Embryonic facial prominence (tissue), 1 donor: Measurements from ENCODE around the gene PPP6R3.
"Not testable (repeated sequence)": the region's sequence is repeated elsewhere in the genome, so short reads cannot be mapped to it uniquely, and the experiment has no call there.

ENCODE experiments used
- DNase-seq: peaks from one replicate; pipeline ENCODE4 v3.0.0-alpha.2; 2016; ENCODE audit errors: extremely low spot score

The PPP6R3 gene

DNA sequence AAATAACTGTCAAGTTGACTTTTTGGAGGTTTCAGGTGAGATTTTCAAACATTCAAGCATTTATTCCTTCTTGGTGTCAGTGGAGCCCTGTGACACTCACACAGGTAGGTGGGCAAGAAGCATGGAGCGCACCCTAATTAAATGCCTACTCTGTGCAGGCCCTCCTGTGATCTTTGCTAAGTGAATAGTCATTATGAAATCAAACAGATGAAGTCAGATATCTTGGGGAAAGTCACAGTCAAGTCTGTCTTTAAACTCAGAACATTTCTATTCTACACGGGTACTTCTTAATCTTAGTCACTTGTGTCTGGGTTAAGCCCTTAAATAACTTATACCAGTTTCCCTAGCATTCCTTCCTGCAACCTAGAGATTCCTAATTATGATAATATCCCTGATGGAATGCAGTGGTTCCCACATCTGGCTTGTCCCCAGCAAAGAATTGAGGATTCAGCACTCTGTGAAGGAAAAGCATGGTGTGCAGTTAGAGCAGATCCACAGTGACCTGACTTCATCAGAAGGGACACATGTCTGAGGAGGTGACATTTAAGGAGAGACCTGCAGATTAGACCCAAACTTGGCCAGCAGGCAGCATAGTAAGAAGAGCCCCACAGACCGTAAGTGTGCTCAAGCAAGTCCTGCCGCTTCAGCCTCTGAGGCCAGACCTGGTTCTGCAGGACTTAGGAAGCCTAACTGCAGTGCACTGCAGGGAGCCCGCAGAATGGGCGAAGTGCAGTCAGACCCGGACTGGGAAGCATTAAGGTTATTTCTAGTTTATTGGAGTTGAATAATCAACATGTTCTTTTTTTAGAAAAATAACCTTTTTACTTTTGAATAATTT is 138.5 kb downstream of the PPP6R3 start:
- DNase-seq, result no peak

DNA sequence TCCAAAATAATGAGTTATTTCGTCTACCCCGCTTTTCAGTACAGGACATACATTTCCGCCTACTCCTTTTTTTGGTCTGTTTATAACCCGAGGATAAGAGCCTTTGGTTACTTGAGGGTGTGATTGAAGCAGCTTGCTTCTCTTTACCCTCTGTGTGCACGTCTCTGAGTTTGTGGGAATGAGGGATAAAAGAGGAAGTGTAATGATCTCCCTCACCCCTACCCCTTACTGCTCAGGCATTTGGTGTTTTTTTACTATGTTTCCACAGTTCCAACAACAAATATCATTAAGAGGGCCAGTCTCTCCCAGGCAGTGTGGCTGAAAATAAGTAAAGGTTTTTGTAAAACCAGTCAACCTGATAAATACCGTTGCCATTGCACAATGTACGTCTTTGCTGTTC is 140.6 kb downstream of the PPP6R3 start:
- no peak for DNase-seq

DNA sequence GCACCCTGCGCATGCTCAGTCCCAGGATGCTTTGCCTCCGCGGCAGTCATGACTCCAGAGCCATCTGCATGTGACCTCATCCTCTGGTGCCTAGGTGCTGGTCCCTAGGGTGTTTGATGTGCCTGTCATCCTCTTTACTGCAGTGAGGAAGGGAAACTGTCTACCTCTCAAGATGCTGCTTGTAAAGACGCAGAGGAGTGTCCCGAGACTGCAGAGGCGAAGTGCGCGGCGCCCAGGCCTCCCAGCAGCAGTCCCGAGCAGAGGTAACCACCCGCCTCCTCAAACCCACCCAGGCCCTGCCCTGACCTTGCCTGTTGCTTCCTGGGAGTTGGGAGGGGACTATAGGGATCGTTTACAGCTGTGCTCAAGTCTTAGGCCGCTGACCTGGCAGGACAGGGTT is 149.2 kb downstream of the PPP6R3 start:
- no peak for DNase-seq

DNA sequence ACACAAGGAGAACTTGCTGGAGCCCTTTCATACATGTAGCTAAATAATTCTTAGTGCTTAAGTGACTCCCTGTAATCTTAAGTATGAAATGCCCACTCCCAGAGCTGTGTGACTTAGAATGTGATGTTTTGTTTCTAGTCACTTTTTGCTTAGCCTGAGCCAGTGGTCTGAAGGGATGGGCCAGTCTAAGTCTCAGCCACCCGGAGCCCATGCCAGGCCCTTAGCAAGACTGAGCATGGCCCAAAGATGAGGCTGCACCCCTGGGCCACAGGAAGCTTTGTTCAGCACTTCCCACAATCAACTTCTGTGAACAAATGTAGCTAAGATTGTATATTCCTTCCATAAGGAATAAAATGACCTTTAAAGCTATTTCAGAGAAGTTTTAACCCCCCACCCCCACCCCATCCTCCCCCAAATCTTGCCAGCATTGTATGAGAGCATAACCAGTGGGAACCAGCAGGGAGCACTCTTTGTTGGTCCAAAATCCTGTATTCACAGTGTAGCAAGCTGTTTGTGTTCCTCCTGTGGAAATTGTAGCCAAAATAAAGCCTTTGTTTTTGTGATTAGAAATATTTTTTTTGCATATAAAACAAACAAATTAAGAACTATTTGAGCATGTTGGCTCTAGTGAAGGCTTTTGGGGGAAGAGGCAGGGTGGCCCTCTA is 150.0 kb downstream of the PPP6R3 start:
- DNase-seq, result no peak

DNA sequence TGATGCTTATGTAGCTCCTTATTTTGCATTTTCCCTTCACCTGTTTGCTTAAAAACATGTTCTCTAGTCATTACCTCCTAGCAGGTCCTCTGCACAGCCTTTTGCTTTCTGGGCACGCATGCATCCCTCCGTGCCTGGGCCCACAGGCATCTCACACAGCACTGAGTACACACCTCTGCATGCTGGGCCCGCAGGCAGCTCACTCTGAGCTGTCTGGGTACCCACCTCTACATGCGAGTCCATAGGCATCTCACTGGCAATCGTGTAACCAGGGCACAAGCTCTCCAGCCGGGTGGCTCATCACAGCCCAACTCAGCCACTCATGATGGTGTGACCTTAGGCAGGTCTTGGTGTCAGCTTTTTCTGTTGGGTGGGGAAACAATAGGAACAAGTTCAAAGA is 155.1 kb downstream of the PPP6R3 start:
- no peak for DNase-seq

DNA sequence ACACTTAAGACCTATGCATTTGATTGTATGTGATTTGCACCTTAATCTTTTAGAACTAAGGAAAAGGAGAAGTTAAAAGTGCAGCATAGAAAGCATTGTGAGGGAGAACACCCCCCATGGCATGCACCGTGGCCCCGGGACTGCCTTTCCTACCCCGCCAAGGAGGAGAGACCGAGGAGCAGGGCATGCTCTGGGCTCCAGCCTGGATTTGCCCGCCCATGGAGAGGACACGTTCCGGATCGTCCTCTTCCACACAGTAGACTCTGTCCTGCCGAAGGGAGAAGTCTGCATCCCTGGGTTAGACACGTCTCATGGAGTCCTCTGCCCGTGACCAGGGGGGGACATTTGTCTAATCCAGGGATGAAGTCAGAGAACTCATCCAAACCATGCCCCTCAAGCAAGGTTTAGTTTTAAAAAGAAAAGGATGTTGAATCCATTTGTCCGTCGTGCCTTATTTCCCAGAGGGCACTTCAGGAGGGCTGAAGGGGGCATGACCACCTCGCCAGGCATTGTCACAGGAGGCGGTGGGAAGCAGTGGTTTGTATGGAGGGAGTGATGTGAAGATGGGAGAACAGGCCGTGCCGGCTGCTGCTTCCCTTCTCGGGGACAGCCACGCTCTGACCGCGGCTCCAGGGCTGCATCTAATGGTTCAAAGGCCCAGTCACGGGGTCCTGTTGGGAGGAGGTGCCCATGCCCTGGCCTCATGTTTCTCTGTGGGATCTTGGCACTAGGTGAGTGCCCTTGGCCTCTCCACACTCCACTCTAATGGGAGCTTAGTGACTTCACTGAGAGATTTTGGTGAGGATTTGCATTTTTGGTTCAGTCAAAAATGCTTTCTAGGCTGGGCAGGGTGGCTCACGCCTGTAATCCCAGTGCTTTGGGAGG is 157.6 kb downstream of the PPP6R3 start:
- DNase-seq, result no peak

DNA sequence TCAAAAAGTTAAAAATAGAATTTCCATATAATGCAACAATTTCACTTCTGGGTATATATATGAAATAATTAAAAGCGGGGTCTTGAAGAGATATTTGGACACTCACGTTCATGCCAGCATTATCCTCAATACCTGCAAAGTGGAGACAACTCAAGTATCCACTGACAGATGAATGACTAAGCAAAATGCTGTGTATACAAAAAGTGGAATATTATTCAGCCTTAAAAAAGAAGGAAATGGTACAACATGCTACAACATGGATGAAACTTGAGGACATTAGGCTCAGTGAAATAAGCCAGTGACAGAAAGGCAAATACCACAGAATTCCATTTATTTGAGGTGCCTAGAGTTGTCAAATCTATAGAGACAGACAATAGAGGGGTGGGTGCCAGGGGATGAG is 161.3 kb downstream of the PPP6R3 start:
- DNase-seq, result no peak

DNA sequence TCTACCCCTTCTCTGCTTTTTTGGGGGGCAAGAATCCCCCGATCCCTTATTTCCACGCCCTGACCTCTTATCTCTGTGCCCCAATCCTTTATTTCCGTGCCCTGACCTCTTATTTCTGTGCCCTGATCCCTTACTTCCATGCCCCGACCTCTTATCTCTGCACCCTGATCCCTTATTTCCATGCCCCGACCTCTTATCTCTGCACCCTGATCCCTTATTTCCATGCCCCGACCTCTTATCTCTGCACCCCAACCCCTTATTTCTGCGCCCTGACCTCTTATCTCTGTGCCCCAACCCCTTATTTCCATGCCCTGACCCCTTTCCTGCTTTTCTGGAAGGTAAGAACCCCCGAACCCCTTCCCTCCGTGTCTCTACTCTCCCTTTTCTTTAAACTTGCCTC is 163.2 kb downstream of the PPP6R3 start:
- DNase-seq, result not testable (repeated sequence)

DNA sequence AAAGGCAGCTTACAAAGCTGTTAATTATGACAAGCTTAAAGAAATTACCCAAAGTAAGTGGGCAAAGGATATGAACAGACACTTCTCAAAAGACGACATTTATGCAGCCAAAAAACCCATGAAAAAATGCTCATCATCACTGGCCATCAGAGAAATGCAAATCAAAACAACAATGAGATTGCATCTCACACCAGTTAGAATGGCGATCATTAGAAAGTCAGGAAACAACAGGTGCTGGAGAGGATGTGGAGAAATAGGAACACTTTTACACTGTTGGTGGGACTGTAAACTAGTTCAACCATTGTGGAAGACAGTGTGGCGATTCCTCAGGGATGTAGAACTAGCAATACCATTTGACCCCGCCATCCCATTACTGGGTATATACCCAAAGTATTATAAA is 164.5 kb downstream of the PPP6R3 start:
- DNase-seq, result not testable (repeated sequence)

DNA sequence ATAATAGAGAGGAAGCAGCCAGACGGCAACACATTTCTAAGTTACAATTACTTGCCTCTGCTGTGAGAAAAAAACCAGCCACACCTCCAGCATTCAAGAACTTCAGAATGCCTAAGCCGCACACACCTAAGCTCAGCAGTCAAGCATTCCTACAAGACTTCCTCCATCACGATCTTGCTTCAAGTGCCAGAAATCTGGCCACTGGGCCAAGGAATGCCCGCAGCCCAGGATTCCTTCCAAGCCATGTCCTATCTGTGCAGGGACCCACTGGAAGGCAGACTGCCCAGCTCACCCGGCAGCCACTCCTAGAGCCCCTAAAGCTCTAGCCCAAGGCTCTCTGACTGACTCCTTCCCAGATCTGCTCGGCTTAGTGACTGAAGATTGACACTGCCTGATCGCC is 165.7 kb downstream of the PPP6R3 start:
- DNase-seq, result not testable (repeated sequence)

DNA sequence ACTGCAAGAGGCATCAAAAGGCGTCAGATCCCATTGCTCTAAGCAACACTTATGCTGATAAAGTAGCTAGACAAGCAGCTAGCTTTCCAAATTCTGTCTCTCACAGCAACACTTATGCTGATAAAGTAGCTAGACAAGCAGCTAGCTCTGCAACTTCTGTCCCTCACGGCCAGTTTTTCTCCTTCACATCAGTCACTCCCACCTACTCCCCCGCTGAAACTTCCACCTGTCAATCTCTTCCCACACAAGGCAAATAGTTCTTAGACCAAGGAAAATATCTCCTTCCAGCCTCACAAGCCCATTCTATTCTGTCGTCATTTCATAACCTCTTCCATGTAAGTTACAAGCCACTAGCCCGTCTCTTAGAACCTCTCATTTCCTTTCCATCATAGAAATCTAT is 168.3 kb downstream of the PPP6R3 start:
- not testable (repeated sequence) for DNase-seq

DNA sequence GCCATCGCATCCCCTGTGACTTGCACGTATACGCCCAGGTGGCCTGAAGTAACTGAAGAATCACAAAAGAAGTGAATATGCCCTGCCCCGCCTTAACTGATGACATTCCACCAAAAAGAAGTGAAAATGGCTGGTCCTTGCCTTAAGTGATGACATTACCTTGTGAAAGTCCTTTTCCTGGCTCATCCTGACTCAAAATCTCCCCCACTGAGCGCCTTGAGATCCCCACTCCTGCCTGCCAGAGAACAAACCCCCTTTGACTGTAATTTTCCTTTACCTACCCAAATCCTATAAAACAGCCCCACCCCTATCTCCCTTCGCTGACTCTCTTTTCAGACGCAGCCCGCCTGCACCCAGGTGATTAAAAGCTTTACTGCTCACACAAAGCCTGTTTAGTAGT is 171.8 kb downstream of the PPP6R3 start:
- not testable (repeated sequence) for DNase-seq

DNA sequence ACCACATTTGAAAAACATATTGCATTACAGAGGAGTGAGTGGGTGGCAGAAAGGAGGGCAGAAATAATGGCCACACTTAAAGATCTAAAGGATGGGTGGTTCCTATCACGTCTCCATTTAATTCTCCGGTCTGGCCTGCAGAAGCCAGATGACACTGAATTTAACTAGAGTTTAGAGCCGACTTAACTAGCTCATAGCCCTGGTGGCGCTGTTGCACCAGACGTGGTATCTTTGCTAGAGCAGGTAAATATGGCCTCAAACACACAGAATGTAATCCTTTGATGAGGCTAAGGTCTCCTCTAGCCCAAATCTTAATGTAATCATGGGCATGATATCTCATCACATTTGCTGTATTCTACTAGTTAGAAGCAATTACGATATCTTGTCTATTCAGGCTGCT is 172.2 kb downstream of the PPP6R3 start:
- DNase-seq, result no peak

DNA sequence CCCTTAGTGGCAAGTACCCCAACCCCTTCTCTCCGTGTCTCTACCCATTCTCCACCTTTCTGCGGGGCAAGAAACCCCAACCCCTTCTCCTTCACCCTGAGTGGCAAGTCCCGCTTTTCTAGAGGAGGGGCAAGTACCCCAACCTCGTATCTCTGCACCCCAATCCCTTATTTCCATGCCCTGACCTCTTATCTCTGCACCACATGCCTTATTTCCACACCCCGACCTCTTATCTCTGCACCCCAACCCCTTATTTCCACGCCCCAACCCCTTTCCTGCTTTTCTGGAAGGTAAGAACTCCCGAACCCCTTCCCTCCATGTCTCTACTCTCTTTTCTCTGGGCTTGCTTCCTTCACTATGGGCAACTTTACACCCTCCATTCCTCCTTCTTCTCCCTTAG is 174.1 kb downstream of the PPP6R3 start:
- not testable (repeated sequence) for DNase-seq

DNA sequence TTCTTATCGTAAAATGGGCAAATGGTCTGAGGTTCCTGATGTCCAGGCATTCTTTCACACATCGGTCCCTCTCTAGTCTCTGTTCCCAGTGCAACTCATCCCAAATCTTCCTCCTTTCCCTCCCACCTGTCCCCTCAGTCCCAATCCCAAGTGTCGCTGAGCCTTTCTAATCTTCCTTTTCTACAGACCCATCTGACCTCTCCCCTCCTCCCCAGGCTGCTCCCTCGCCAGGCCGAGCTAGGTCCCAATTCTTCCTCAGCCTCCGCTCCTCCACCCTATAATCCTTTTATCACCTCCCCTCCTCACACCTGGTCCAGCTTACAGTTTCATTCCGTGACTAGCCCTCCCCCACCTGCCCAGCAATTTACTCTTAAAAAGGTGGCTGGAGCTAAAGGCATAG is 174.6 kb downstream of the PPP6R3 start:
- DNase-seq, result not testable (repeated sequence)

DNA sequence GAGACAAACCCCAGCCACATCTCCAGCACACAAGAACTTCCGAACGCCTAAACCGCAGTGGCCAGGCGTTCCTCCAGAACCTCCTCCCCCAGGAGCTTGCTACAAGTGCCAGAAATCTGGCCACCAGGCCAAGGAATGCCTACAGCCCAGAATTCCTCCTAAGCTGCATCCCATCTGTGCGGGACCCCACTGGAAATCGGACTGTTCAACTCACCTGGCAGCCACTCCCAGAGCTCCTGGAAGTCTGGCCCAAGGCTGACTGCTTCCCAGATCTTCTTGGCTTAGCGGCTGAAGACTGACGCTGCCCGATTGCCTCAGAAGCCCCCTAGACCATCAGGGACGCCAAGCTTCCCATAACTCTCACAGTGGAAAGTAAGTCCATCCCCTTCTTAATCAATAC is 175.3 kb downstream of the PPP6R3 start:
- not testable (repeated sequence) for DNase-seq

DNA sequence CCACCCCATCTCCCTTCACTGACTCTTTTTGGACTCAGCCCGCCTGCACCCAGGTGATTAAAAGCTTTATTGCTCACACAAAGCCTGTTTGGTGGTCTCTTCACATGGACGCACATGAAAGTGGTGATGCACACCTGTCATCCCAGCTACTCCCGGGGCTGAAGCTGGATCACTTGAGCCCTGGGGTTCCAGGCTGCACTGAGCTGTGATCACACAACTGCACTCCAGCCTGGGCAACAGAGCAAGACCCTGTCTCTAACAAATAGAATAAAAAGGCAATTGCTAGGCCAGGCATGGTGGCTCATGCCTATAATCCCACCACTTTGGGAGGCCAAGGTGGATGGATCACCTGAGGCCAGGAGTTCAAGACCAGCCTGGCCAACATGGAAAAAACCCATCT is 178.8 kb downstream of the PPP6R3 start:
- not testable (repeated sequence) for DNase-seq

DNA sequence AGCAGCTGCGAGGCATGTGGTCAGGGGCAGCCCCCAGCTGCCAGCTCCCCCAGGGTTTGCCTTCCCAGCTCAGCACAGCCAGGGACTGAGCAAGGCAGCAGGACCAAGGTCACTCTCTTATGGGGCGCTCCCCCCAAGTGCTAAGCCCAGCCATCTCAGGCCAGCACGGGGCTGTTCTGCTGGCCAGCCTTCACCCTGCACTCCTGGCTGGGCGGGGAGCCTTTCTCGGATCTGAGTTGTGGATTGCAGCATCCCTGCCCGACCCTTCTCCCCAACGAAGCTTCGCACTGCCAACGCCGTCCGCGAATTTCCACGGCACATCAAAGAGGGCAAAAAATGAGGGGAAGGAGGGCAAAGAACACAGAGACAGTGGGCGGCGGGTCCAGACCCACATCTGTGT is 181.3 kb downstream of the PPP6R3 start:
- DNase-seq, result no peak

DNA sequence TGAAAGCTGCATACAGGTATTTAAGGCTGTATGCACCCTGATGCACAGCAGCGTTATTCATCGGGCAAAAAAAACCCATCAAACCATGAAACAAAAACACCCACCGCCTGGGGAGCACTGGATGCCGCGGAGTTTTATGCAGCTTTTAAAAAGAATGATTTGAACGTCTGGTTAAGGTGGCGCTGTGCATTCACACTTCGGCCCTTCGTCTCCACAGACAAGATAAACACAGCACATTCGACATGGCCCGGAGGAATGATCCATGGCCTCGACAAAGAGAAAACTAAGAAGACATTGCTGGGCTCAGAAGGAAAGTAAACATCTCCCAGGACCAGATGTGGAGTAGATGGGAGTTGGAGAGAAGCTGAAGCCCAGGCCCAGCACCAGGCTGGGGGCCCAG is 183.0 kb downstream of the PPP6R3 start:
- DNase-seq, result no peak

DNA sequence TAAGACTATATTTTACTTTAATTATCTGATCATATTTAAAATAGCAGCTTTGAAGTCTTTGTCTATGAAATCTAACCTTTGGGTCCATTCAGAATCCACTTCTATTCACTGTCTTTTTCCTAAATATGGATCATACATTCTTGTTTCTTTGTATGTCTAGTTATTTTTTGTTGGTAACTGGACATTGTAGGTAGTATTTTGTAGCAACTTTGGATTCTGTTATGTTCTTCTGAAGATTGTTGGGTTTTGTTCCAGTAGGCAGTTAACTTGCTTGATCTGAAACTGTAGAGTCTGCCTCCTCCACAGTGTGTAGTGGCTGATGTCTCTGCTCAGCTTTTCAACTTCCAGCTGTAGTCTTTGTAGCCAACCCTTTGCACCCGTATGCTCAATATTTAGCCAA is 186.3 kb downstream of the PPP6R3 start:
- DNase-seq, result no peak

DNA sequence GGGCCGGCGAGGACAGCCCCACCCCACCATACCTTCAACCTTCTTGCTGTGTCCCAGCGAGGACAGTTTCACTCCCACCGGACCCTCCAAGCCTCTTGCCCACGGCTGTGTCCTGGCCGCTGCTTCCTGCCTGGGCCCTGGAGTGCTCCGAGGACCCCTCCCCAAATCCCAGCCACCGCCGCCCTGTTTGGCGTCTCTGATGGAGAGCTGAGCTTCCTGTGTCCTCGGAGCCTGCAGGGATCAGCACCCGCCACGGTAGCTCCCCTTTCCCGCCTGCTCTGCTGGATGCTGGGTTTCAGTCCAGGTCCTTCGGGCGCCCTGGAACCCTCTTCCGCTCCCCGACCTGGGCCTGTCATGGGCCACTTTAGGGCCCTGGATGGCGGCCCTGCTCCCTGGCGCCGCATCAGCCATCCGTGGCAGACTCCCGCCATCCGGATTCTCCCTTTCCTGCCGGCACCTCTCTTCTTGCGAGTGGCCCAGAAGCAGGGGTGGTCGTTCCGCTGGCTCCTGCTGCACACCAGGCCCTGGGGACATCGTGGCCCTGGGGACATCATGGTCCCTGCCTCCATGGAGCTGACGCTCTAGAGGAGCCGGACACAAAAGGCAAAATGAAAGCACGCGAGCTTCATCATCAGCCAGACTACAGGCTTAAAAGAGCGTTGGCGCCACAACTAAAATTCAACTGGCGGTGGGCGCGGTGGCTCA is 189.5 kb downstream of the PPP6R3 start:
- DNase-seq, result no peak

DNA sequence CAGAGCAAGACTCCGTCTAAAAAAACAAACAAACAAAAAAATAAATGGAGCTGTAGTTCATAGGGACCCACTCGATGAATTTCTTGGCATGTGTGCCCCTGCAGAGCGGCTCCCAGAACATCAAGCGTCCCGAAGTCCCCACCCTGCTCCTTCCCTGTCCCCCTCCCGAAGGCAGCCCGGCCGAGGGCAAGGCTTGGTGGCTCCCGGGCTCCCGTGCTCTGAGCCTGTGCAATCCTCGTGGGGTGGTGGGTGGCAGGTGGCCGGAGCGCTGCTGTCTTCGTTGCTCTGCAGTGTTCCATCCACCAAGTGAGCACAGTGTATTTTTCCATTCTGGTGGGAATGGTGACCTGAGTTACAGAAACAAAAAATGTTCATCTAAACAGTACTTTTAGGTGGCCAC is 190.2 kb downstream of the PPP6R3 start:
- no peak for DNase-seq
